ENCODE measurements around the gene HUNK. TPM values are rescaled to one million over a fixed set of nuclear protein-coding genes. Genes with fewer than 3 reads are reported as not detected.

HUNK gene
- total RNA-seq, 1 donor from 2014 or later, result 1.9 TPM

GRCh38 chr21:31964692-31965091 lies 91.9 kb downstream of the HUNK start:
- ATAC-seq (no peak), DNase-seq (no peak)
- no peaks in the 10 kb centered on the region for H3K36me3 ChIP-seq
- no peaks in the 10 kb centered on the region for H3K27me3 ChIP-seq (ENCODE audit: low read depth)
- TF ChIP-seq CTCF (IDR thresholded peaks at IDR 0.05), result no peak
- no peak overlapping the region for H3K27ac ChIP-seq
- no peaks in the 10 kb centered on the region for H3K9me3 ChIP-seq
- H3K4me1 ChIP-seq, result no peaks in the 10 kb centered on the region
- no peak overlapping the region for H3K4me3 ChIP-seq
- intact Hi-C loops (cut with DNase I), result no loop called here

GRCh38 chr21:31967334-31967733 lies 94.5 kb downstream of the HUNK start:
- no peaks in the 10 kb centered on the region for H3K36me3 ChIP-seq
- H3K4me3 ChIP-seq, result no peak overlapping the region
- no peaks in the 10 kb centered on the region for H3K9me3 ChIP-seq
- H3K27ac ChIP-seq, result no peak overlapping the region
- intact Hi-C loops (cut with DNase I), result no loop called here
- no peaks in the 10 kb centered on the region for H3K4me1 ChIP-seq
- no peak for TF ChIP-seq CTCF (IDR thresholded peaks at IDR 0.05)
- DNase-seq (no peak), ATAC-seq (peak; percentile 45 to 60)
- no peaks in the 10 kb centered on the region for H3K27me3 ChIP-seq (ENCODE audit: low read depth)

- DNase-seq (no peak), ATAC-seq (no peak)
- no peak for TF ChIP-seq CTCF (IDR thresholded peaks at IDR 0.05)
- Histone ChIP-seq H3K27me3 (ENCODE audit: low read depth) (no peaks in the 10 kb centered on the region), H3K36me3 (no peaks in the 10 kb centered on the region), H3K4me1 (no peaks in the 10 kb centered on the region), H3K27ac (no peak overlapping the region), H3K9me3 (no peaks in the 10 kb centered on the region), H3K4me3 (no peak overlapping the region)
- intact Hi-C loops (cut with DNase I), result no loop called here
Observed at GRCh38 chr21:31972622-31973021, 99.8 kb downstream of the HUNK start.

- H3K4me1 ChIP-seq, result no peaks in the 10 kb centered on the region
- intact Hi-C loops (cut with DNase I), result no loop called here
- ATAC-seq, result no peak
- TF ChIP-seq CTCF (IDR thresholded peaks at IDR 0.05), result no peak
- DNase-seq, result no peak
- H3K27ac ChIP-seq, result no peak overlapping the region
- H3K36me3 ChIP-seq, result no peaks in the 10 kb centered on the region
- no peaks in the 10 kb centered on the region for H3K9me3 ChIP-seq
- H3K27me3 ChIP-seq (ENCODE audit: low read depth), result no peaks in the 10 kb centered on the region
- no peak overlapping the region for H3K4me3 ChIP-seq
Observed at GRCh38 chr21:31973402-31973944, 100.7 kb downstream of the HUNK start.

GRCh38 chr21:31974454-31974985 lies 101.7 kb downstream of the HUNK start:
- no peak overlapping the region for H3K27ac ChIP-seq
- no peaks in the 10 kb centered on the region for H3K27me3 ChIP-seq (ENCODE audit: low read depth)
- no peaks in the 10 kb centered on the region for H3K36me3 ChIP-seq
- DNase-seq (no peak), ATAC-seq (no peak)
- TF ChIP-seq CTCF (IDR thresholded peaks at IDR 0.05), result no peak
- no peak overlapping the region for H3K4me3 ChIP-seq
- no peaks in the 10 kb centered on the region for H3K9me3 ChIP-seq
- intact Hi-C loops (cut with DNase I), result no loop called here
- H3K4me1 ChIP-seq, result no peaks in the 10 kb centered on the region
